ENCODE results near the gene TCERG1L.

Gene TCERG1L

DNA sequence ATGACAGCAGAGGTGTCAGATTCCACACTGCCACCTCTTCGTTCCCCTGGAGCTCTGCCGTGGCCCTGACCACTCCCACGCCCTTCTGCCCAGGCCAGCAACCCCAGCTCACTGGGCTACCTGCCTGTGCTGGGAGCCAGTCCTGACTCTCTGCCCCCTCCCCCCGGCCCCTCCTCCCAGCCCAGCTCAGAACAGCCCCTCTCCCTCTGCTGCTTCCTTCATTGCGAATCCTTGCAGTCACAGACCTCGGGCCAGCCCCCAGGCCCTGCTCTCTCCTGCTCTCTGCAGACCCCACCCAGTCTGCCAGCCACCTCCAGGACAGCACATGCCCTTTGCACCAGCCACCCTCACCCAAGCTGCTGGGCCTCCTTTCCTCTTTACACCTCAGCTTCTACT is 60.4 kb downstream of the TCERG1L start:
- no peak overlapping the region for H3K27ac ChIP-seq
- TF ChIP-seq, protein P1, sequence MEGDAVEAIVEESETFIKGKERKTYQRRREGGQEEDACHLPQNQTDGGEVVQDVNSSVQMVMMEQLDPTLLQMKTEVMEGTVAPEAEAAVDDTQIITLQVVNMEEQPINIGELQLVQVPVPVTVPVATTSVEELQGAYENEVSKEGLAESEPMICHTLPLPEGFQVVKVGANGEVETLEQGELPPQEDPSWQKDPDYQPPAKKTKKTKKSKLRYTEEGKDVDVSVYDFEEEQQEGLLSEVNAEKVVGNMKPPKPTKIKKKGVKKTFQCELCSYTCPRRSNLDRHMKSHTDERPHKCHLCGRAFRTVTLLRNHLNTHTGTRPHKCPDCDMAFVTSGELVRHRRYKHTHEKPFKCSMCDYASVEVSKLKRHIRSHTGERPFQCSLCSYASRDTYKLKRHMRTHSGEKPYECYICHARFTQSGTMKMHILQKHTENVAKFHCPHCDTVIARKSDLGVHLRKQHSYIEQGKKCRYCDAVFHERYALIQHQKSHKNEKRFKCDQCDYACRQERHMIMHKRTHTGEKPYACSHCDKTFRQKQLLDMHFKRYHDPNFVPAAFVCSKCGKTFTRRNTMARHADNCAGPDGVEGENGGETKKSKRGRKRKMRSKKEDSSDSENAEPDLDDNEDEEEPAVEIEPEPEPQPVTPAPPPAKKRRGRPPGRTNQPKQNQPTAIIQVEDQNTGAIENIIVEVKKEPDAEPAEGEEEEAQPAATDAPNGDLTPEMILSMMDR (IDR thresholded peaks at IDR 0.05), result no peak
- no peak for DNase-seq (ENCODE audit: low spot score)
- no peak overlapping the region for H3K4me3 ChIP-seq

DNA sequence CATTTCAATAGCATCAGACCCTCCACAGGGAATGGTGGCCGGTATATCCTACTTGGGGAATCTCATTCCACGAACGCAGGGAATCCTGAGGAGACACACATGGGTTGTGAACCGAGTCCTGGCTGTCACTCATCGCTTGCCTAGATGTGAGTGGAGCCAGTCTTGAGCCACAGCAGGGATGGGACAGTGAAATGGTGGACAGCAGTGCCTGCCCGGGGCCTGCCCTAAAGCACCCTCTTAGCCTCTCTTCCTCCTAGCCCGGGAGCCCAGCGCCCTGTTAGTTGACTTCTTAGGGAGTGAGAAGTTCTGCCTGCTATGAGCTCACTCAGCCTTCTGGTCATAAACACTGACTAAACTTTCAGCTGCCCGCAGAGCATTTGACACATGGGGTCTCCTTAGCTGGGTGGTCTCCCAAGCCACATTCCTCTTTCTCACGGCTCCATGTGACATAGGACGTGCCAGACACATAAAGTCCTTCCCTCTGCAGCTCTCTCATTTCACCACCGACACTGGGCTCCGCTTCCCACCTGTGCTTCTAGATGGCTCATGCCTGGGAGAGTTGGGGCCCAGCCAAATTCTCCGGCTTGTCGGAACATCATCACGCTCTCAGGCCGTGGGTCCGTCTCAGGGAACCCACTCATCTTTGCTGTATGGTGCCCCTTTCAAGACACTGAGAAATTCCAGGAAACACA is 60.9 kb downstream of the TCERG1L start:
- no peak for DNase-seq (ENCODE audit: low spot score)
- H3K27ac ChIP-seq, result no peak overlapping the region
- TF ChIP-seq, protein P1 (IDR thresholded peaks at IDR 0.05), result no peak
- H3K4me3 ChIP-seq, result no peak overlapping the region

DNA sequence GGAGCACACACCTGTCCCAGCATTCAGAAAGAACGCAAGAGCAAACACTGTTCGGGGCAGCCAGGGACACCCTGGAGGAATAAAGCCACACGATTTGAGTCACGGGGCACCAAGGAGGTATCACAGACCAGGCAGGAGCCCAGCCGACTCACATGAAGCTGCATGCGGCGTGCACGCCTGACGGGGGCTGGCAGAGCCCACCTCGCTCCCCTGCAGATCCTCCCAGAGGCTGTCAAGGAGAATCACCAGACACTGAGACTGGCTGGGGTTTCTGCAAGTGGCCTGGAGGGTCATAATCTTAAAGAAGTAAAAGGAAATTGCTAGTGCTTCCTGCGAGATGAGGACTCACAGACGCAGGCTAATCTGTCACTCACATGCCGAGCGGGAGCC is 61.6 kb downstream of the TCERG1L start:
- TF ChIP-seq, protein P1 (IDR thresholded peaks at IDR 0.05), result no peak
- H3K4me3 ChIP-seq, result no peak overlapping the region
- H3K27ac ChIP-seq, result no peak overlapping the region
- DNase-seq (ENCODE audit: low spot score), result no peak

DNA sequence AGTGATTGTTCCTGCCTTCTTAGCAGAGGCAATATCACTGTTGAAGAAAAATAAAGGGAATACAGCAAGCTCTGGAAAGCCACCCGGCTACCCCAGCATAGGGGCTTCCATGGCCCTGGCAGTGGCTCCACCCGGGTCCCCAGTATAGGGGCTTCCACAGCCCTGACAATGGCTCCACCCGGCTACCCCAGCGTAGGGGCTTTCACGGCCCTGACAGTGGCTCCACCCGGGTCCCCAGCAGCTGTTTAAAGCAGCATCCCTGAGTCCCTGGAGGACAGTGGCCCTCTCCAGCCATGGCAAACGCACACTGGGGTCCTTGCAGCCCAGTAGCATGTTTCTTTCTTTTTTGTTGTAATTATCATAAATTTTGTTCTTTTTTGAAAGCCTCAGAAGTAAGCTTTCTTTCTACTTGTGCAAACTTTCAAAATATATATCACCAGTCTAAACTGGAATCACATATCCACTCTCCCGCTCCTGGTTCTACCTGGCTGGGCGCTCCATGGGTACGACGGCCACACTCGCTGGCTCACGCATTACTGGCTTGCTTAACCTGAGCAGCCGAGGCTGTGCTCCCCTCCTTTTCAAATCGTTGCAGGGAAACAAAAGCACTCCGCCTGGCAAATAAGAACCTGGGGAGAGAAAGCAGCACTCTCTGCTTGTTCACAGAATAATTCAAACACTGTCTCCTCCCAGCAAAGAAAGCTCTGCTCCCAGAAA is 62.1 kb downstream of the TCERG1L start:
- H3K27ac ChIP-seq, result no peak overlapping the region
- DNase-seq (ENCODE audit: low spot score), result no peak
- TF ChIP-seq, protein P1 (IDR thresholded peaks at IDR 0.05), result no peak
- no peak overlapping the region for H3K4me3 ChIP-seq

DNA sequence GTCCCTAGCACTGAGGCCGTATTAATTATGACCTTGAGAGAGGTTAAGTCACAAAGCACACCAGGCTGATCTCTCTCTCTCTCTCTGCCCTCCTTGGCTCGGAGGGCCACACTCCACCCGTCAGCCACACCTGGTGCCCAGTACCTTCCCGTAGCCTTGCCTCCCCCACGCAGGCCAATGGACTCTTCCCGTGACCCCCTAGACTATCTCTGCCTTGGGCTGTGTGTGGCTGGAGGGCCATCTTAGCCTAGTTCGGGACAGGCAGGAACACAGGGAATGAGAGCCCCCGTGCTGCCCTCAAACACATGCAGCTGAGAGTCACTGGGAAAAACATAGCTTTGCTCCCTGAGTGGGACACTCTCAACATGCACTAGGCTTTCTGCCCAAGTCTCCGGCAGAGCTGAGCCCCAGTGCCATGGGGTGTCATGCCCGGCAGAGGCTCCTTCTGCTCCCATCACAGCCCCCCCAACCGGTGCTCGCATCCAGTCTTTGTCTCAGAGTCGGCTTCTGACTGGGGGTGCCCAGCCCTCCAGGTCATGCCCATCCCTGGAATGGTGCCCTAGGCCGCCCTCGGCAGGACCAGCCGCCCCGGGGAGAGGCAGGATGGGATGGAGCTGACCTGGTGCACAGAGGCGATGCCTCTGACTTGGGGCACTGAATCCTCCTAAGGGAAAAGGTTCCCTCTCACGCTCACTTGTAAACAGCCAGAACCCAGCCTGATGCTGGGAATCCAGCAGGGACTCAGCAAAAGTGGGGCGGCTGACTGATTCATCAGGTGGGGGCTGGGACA is 63.0 kb downstream of the TCERG1L start:
- DNase-seq (ENCODE audit: low spot score), result no peak
- TF ChIP-seq, protein P1 (IDR thresholded peaks at IDR 0.05), result no peak
- no peak overlapping the region for H3K27ac ChIP-seq
- no peak overlapping the region for H3K4me3 ChIP-seq

DNA sequence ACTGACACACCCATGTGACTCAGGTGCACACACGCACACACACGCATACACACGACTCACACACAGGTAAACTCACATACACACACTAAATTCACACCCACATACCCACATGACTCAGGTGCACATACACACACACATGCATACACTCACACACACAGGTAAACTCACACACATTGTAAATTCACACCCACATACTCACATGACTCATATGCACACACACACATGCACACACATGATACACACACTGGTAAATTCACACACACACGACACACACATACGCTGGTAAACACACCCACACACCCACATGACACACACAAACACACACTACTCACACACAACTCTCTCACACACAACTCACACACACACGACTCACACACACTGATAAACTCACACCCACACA is 63.6 kb downstream of the TCERG1L start:
- TF ChIP-seq, protein P1 (IDR thresholded peaks at IDR 0.05), result no peak
- H3K4me3 ChIP-seq, result no peak overlapping the region
- H3K27ac ChIP-seq, result no peak overlapping the region
- no peak for DNase-seq (ENCODE audit: low spot score)

Measured in coronary artery (tissue), 2 donors.